ENCODE measurements around the gene CEP85L.

- no peak for TF ChIP-seq PBX3 (IDR thresholded peaks at IDR 0.05; ENCODE audit: insufficient replicate concordance, low read depth, low read length)
- TF ChIP-seq MXI1 (IDR thresholded peaks at IDR 0.05; ENCODE audit: low read depth, low read length): no peak
Observed at GRCh38 chr6:118523216-118523615, 128.2 kb downstream of the CEP85L start.

Measured in GM12878 (cell line).